GM12873 (cell line): ENCODE results near the gene E2F4.

Source experiments
- TF ChIP-seq, protein P1 (sequence below): IDR thresholded peaks from 2 replicates; pipeline ENCODE4 v1.5.1; 2012; ENCODE audit warnings: low read depth, mild to moderate bottlenecking, moderate library complexity, low read length, control low read depth; ENCODE audit not compliant: insufficient read depth; ENCODE audit errors: missing control alignments

E2F4 gene

DNA sequence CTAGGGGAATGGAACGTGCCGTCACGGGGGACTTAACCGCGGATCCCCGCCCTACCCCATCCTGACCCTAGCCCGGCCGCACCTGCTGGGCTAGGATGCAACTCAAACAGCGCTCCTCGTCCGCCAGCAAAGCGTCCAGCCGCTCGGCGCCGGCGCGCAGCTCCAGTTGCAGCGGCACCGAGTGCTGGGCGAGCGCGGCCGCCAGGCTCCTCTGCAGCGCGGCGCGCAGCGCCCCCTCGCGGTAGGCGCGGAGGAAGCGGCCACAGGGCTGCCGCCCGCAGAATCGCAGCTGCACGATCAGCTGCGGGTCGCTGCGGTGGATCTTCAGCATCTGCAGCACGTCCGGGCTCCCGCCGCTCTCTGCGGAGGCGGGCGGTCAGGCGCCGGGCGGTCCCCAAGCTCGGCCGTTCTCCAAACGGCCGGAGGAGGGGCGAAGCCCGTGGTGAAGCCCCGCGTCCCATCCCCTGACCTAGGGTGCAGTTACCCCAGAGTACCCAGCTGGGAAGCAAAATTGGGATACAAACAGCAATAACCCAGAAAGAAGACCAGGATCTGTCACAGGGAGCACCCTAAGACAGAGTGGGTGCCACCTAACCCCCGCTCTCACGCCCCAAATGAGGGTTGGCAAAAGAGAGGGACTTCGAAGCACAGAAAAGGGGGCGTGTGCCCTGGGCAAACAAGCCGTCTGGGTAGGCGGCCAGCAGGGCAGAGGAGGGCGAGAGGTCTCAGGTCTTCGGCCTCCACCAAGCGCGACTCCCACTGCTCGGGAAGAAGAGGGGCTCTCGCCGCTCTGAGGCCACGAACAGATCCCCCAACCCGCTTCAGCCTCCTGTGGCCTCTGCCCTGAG is 36.4 kb upstream of the E2F4 start:
- TF ChIP-seq, protein P1, sequence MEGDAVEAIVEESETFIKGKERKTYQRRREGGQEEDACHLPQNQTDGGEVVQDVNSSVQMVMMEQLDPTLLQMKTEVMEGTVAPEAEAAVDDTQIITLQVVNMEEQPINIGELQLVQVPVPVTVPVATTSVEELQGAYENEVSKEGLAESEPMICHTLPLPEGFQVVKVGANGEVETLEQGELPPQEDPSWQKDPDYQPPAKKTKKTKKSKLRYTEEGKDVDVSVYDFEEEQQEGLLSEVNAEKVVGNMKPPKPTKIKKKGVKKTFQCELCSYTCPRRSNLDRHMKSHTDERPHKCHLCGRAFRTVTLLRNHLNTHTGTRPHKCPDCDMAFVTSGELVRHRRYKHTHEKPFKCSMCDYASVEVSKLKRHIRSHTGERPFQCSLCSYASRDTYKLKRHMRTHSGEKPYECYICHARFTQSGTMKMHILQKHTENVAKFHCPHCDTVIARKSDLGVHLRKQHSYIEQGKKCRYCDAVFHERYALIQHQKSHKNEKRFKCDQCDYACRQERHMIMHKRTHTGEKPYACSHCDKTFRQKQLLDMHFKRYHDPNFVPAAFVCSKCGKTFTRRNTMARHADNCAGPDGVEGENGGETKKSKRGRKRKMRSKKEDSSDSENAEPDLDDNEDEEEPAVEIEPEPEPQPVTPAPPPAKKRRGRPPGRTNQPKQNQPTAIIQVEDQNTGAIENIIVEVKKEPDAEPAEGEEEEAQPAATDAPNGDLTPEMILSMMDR: peak; percentile 95

DNA sequence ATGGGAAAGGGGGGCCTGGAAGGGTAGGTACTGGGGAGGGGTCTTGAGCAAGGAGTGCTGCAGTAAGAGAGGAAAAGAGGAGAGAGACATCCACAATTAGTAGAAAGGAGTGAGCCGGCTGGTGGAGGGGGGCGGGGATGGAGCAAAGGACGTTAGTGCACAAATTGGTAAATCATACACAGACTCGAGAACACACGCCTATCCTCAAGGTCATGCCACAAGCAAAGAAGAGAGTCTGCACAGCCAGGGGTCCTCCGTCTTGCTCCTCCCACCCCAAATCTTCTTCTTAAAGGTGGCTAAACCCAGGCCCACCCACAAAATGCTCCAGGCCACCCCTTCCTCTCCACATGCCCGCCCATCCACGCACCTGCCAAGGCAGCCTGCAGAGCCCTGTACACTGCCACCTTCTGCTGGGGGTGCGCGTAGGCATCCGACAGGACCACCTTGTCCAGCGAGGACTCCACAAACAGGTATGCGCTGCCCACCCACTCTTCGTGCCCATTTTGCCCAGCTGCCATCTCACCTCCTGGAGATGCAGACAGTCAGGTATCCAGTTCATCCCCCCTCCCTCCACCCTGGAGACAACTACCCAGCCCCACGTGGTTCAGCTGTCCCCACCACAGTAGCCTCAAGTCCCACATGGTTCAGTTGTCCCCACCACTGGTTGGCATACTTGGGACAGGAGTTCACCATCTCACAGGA is 35.7 kb upstream of the E2F4 start:
- TF ChIP-seq, protein P1: no peak

DNA sequence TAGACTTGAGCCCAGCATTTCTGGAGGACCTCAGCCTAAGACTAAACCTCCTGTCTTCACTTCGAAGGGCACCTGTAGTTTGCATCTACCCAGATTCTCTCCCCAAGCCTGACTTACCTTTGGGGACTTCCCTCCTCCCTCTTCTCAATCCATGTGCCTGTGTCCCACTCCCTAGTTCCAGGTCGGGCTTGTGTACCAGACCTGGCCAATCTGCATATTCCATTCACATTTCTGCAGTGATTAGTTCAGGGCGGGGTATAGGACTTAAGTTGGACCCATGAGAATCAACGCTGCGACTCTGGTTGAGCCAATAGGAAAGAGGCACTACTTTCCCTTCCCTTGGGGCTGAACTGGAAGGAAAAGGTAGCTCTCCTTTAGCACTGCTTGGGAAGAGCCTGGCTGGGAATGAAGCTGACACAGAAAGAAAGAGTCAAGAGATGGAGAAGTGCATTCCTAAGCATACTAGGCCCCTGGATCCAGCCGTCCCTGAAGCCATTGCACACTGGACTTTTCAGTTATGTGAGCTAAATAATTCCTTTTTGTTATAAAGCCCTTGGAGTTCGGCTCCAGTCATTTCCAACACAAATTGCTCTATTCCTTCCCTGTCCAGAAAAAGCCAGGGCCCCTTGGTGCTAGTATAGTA is 34.7 kb upstream of the E2F4 start:
- TF ChIP-seq, protein P1: no peak

DNA sequence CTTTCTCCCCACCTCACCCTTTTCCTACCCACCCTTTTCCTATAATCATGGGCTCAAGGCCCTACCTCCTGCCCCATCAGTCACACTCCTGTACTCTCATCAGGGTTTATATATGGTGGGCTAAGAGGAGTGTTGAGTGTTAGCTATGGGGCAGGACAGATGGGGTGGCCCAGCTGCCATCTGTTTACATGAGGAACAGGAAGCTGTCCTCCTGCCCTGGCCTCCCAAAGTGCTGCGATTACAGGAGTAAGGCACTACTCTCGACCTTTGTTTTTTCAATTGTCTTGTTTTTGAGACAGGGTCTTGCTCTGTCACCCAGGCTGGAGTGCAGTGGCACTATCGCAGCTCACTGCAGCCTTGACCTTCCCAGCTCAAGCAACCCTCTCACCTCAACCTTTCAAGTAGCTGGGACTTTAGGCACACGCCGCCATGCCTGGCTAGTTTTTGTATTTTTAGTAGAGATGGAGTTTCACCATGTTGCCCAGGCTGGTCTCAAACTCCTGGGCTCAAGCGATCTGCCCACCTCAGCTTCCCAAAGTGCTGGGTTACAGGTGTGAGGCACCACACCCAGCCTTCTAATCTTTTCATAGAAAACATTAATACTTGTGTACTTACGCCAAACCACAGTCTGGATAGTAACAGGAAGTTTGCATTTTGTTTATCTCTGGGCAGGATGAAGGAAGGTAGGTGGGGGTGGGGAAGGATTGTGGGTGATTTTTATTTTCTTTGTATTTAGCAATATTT is 33.9 kb upstream of the E2F4 start:
- TF ChIP-seq, protein P1: no peak

DNA sequence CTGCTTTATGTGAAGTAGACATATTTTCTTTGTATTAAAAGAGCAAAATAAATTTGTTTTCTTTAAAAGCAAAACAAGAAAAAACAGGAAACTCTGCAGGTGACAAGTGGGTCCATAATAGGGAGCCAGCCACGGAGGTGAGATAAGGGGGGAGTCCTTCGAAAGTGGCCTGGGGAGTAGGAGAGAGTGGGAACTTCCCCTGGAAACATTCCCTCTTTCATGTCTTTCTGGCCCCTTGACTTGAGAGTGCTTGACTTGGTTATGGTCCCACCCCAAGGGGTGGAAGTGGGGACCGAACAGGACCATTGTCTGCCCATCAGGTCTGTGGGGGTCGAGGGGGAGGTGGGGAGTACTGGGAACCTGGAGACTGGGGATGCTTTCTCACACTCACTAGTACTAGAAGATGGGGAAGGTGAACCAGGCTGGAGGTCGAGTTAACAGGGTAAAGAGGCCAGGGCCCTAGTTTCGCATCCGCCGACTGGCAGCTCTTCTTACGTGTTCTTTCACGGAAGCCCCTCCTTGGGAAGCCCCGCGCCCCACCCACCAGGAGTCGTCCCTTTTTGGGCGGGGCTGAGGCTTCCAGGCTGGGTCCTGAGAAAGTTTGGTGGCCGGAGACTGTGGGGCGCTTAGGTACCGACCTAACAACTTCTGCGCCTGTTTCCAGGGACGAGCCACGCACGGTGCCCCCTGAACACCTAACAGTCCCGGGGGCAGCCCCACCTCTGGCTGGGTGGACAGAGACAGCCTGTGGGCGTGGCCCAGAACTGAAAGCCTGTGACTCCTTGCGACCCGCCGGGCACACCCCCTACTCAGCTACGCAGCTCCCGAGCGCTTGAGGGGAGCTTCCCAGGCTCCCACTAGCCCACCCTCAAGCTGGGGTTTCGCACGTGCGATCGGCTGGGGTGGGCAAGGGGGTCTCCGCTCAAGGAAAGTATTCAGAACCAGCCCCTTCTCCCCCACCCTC is 33.0 kb upstream of the E2F4 start:
- TF ChIP-seq, protein P1: no peak

DNA sequence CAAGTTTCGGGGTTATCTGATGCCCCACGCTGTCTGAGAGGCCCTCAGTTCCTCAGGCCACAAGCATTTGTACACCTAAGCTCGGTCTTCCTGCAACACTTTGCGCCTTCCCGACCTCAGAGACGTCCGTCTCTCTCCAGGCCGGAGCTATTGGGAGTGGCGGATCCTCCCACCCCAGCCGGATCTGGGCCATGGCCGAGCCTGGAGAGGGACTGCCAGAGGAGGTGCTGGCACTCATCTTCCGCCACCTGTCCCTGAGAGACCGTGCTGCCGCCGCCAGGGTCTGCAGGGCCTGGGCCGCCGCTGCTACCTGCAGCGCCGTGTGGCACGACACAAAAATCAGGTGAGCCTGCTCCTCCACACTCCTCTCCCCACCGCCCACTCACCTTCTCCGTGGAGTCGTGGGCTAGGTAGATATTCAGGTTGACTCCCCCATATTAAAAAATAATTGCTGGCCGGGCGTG is 30.3 kb upstream of the E2F4 start:
- TF ChIP-seq, protein P1: no peak
